ENCODE results near the gene SLC12A5.

The SLC12A5 gene

GRCh38 chr20:46027245-46027853, 1.7 kb upstream of the SLC12A5 start:
- DNase-seq (ENCODE audit: low read depth) = peak; percentile 60

GRCh38 chr20:46028110-46028509, 905 bp upstream of the SLC12A5 start:
- no peak for DNase-seq (ENCODE audit: low read depth)

- DNase-seq (ENCODE audit: low read depth) = no peak
These were observed 1.4 kb downstream of the SLC12A5 start for GRCh38 chr20:46030284-46031013.

DNA sequence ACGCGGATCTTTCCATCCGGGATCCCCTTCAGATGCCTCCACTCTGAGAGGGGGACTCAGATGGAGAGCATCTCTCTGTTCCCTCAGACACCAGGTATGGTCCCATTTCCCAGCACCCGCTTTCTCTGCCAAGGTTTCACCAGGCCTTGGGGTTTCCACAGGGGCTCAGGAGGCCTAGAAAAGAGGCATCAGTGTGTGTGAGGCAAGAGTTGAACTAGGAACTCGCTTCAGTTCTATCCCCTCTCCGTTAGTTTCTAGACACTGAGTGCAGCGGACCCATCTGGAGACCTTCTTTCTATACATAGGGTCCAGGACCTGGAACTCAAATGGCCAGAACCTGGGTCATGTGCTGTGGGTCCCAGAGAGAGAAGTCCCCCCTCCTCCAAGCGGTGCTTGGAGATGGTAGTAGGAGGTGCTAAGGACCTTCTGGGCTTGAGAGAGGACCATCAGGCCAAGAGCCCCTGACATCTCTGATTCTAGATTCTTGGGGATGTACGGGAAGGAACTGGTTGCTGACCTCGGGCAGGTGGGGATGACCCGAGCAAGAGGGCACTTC, 2.1 kb downstream of the SLC12A5 start:
- no peak for DNase-seq (ENCODE audit: low read depth)

GRCh38 chr20:46031701-46032254, 2.8 kb downstream of the SLC12A5 start:
- no peak for DNase-seq (ENCODE audit: low read depth)

- no peak for DNase-seq (ENCODE audit: low read depth)
These were observed 5.0 kb downstream of the SLC12A5 start for GRCh38 chr20:46034039-46034438.

- no peak for DNase-seq (ENCODE audit: low read depth)
These were observed 6.2 kb downstream of the SLC12A5 start for GRCh38 chr20:46035253-46035652.

GRCh38 chr20:46035713-46036112, 6.7 kb downstream of the SLC12A5 start:
- DNase-seq (ENCODE audit: low read depth) = no peak

GRCh38 chr20:46036370-46036769, 7.4 kb downstream of the SLC12A5 start:
- DNase-seq (ENCODE audit: low read depth) = no peak

- no peak for DNase-seq (ENCODE audit: low read depth)
These were observed 8.0 kb downstream of the SLC12A5 start for GRCh38 chr20:46037036-46037435.

- no peak for DNase-seq (ENCODE audit: low read depth)
These were observed 12.0 kb downstream of the SLC12A5 start for GRCh38 chr20:46040902-46041535.

- no peak for DNase-seq (ENCODE audit: low read depth)
These were observed 14.5 kb downstream of the SLC12A5 start for GRCh38 chr20:46043556-46043955.

GRCh38 chr20:46044896-46045295, 15.9 kb downstream of the SLC12A5 start:
- DNase-seq (ENCODE audit: low read depth) = no peak

GRCh38 chr20:46046588-46047310, 17.7 kb downstream of the SLC12A5 start:
- no peak for DNase-seq (ENCODE audit: low read depth)

GRCh38 chr20:46047821-46048220, 18.8 kb downstream of the SLC12A5 start:
- DNase-seq (ENCODE audit: low read depth) = no peak

- DNase-seq (ENCODE audit: low read depth) = no peak
These were observed 20.2 kb downstream of the SLC12A5 start for GRCh38 chr20:46049190-46049589.

DNA sequence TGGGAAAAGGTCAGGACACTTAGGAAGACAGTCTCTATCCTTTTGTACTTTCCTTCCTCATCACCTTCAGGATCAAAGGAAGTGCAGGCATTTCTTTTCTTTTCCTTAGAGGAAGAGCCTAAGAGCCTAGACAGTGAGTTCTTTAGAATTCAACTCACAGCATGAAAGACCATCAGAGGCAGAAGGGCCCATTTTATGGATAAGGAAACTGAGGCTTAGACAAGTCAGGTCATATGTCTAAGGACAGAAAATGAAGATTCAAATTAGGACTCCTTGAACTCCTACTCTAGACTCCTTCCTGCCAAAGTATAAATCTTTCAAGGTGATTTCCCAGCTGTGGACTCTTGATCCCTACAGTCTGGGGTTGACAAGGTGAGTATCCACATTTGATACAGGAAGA, 20.8 kb downstream of the SLC12A5 start:
- DNase-seq (ENCODE audit: low read depth) = no peak

GRCh38 chr20:46050444-46050843, 21.4 kb downstream of the SLC12A5 start:
- no peak for DNase-seq (ENCODE audit: low read depth)

DNA sequence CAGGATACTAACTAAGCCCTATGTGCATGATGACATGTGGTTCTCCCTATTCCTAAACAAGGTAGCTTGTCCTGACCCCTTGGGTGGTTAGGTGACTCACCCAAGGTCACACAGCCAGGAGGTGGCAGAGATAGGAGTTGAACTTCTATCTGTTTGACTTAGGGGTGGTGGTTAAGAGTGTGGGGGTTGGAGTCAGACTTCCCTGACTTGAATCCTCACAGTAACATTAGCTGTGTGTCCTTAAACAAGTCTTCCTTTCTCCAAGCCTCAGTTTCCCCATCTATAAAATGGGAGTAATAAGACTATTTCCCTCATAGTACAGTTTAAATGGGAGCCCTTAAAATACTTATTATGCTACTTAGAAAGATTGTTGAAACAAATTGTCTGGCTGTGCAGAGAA, 21.9 kb downstream of the SLC12A5 start:
- DNase-seq (ENCODE audit: low read depth) = no peak

- no peak for DNase-seq (ENCODE audit: low read depth)
These were observed 22.7 kb downstream of the SLC12A5 start for GRCh38 chr20:46051556-46052308.

GRCh38 chr20:46053416-46053815, 24.4 kb downstream of the SLC12A5 start:
- DNase-seq (ENCODE audit: low read depth) = no peak
